Chondrocyte (in vitro differentiated cells): ENCODE measurements around the gene COL18A1. TPM values are rescaled to one million over a fixed set of nuclear protein-coding genes. Genes with fewer than 3 reads are reported as not detected.
A peak's percentile ranks its signal among the peaks of the same experiment; 100 is the strongest.

ENCODE experiments used
- DNase-seq: peaks from one replicate; pipeline ENCODE4 v3.0.0; 2021; ENCODE audit warnings: mixed read lengths, low spot score
- H3K27ac Mint-ChIP-seq: one replicate; pipeline ENCODE4 v1.8.0; 2021; ENCODE audit warnings: mild to moderate bottlenecking, moderate library complexity, mixed read lengths; ENCODE audit not compliant: unreplicated experiment
- H3K27me3 Mint-ChIP-seq: 2 replicates; pipeline ENCODE4 v1.8.0; 2021; ENCODE audit warnings: low read depth, mixed read lengths
- H3K36me3 Mint-ChIP-seq: 2 replicates; pipeline ENCODE4 v1.8.0; 2021; ENCODE audit warnings: low read depth, mixed read lengths
- H3K4me1 Mint-ChIP-seq: 2 replicates; pipeline ENCODE4 v1.8.0; 2021; ENCODE audit warnings: low read depth, mild to moderate bottlenecking, mixed read lengths
- H3K4me3 Mint-ChIP-seq: one replicate; pipeline ENCODE4 v1.8.0; 2021; ENCODE audit warnings: mild to moderate bottlenecking, moderate library complexity, mixed read lengths; ENCODE audit not compliant: unreplicated experiment
- H3K9me3 Mint-ChIP-seq: 2 replicates; pipeline ENCODE4 v1.8.0; 2021; ENCODE audit warnings: low read depth, mixed read lengths
- CTCF ChIP-seq: fragments of 200-600 bp; sonication (generic); IDR thresholded peaks from 2 replicates; pipeline ENCODE4 v1.5.0; 2021; ENCODE audit warnings: antibody characterized with exemption, mild to moderate bottlenecking, moderate library complexity
- total RNA-seq: library from RNA; stranded (reverse); gene quantifications from 3 replicates; pipeline ENCODE4 v1.2.1, GENCODE V29; 2021

The COL18A1 gene
- total RNA-seq, 1 donor from 2014 or later: 616 TPM

GRCh38 chr21:45467221-45467779 is 62.3 kb downstream of the COL18A1 start:
- no peak for TF ChIP-seq CTCF
- no peak overlapping the region for H3K27ac Mint-ChIP-seq
- H3K4me1 Mint-ChIP-seq: peaks cover 38% of the 10 kb centered on the region
- H3K4me3 Mint-ChIP-seq: no peak overlapping the region
- DNase-seq: peak; percentile 89
- peaks cover 12% of the 10 kb centered on the region for H3K36me3 Mint-ChIP-seq
- no peaks in the 10 kb centered on the region for H3K27me3 Mint-ChIP-seq
- H3K9me3 Mint-ChIP-seq: peaks cover 6% of the 10 kb centered on the region

- Mint-ChIP-seq H3K4me3 (no peak overlapping the region), H3K4me1 (peaks cover 40% of the 10 kb centered on the region), H3K27me3 (no peaks in the 10 kb centered on the region), H3K9me3 (no peaks in the 10 kb centered on the region), H3K27ac (no peak overlapping the region), H3K36me3 (peaks cover 6% of the 10 kb centered on the region)
- no peak for TF ChIP-seq CTCF
- peak; percentile 90 for DNase-seq
These were observed 63.3 kb downstream of the COL18A1 start for GRCh38 chr21:45468051-45468970.

- Mint-ChIP-seq H3K4me1 (peaks cover 41% of the 10 kb centered on the region), H3K9me3 (no peaks in the 10 kb centered on the region), H3K36me3 (peaks cover 6% of the 10 kb centered on the region), H3K4me3 (no peak overlapping the region), H3K27me3 (no peaks in the 10 kb centered on the region), H3K27ac (no peak overlapping the region)
- no peak for TF ChIP-seq CTCF
- peak; percentile 83 for DNase-seq
These were observed 64.0 kb downstream of the COL18A1 start for GRCh38 chr21:45468971-45469272.

- H3K27me3 Mint-ChIP-seq: no peaks in the 10 kb centered on the region
- H3K36me3 Mint-ChIP-seq: peaks cover 11% of the 10 kb centered on the region
- H3K9me3 Mint-ChIP-seq: no peaks in the 10 kb centered on the region
- peak overlapping the region; percentile 97 for H3K27ac Mint-ChIP-seq
- no peak for TF ChIP-seq CTCF
- peaks cover 46% of the 10 kb centered on the region for H3K4me1 Mint-ChIP-seq
- H3K4me3 Mint-ChIP-seq: no peak overlapping the region
- no peak for DNase-seq
These were observed 64.5 kb downstream of the COL18A1 start for GRCh38 chr21:45469273-45470086.

- Mint-ChIP-seq H3K4me3 (no peak overlapping the region), H3K36me3 (peaks cover 9% of the 10 kb centered on the region), H3K27me3 (no peaks in the 10 kb centered on the region), H3K4me1 (peaks cover 46% of the 10 kb centered on the region), H3K27ac (peak overlapping the region; percentile 97), H3K9me3 (no peaks in the 10 kb centered on the region)
- TF ChIP-seq CTCF: no peak
- peak; percentile 61 for DNase-seq
These were observed 65.1 kb downstream of the COL18A1 start for GRCh38 chr21:45470087-45470515.
